ENCODE results near the gene CAAP1. TPM values are rescaled to one million over a fixed set of nuclear protein-coding genes. Genes with fewer than 3 reads are reported as not detected.
"Not testable (repeated sequence)": the region's sequence is repeated elsewhere in the genome, so short reads cannot be mapped to it uniquely, and the experiment has no call there.

The CAAP1 gene, protein sequence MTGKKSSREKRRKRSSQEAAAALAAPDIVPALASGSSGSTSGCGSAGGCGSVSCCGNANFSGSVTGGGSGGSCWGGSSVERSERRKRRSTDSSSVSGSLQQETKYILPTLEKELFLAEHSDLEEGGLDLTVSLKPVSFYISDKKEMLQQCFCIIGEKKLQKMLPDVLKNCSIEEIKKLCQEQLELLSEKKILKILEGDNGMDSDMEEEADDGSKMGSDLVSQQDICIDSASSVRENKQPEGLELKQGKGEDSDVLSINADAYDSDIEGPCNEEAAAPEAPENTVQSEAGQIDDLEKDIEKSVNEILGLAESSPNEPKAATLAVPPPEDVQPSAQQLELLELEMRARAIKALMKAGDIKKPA
- 10 to 100 TPM; 40.8 to 45.4 (median 42.4) TPM for polyA plus RNA-seq (ENCODE audit: insufficient read length in 4 of 4)

DNA sequence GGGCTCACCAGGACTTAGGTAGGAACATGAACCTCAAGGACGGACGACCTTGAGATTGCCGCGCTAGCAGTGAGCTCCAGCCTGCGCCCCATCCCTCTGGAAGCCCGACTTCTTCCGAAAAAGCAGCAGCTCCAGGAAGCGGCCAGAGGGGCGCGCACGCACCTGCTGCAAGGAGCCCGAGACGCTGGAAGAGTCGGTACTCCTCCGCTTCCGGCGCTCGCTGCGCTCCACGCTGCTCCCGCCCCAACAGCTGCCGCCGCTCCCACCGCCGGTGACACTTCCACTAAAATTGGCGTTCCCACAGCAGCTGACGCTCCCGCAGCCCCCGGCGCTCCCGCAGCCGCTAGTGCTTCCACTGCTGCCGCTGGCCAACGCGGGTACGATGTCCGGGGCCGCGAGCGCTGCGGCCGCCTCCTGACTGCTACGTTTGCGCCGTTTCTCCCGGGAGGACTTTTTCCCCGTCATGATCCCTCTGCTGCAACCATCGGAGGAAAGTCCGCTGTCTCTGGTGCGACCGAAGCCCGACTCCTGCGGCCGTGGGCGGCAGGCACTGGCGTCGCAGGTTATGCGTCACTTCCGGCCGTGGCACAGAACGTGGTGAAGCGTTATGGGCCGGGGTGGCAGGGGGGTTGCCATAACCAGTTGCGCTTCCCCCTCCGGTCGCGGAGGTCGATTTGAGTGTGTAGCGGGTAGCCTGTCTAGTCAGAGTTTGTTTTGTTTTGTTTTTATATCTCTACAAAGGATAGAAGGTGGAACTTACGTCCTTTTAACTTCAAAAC, at the start of gene CAAP1:
CAAP1 (minus strand) TSS at position 552 of the 779 bp plus-strand sequence; CDS start at position 465, 87 bp downstream.
- peak; percentile 83 to 92 (median 85) for DNase-seq (ENCODE audit: low read depth in 4 of 4, low spot score in 2 of 4)

DNA sequence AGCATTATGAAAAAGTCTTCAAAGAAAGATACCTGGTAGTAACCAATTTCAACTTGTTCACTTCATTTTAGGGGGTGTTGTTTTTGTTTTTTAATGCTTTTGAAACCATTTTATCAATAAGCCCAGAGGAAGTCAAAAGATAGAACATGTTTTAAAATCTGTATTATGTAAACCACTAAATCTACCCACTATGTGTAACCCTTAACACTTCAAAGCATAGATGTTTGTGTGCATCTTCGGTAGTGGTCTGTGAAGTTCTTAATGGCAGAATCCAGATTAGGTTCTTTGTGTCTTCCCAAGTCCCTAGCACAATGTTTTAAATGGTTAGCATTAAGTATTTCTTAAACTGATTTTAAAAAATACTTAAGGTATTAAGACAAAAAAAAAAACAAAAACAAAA, 48.2 kb upstream of the CAAP1 start:
- no peak for DNase-seq (ENCODE audit: low read depth in 4 of 4, low spot score in 2 of 4)

DNA sequence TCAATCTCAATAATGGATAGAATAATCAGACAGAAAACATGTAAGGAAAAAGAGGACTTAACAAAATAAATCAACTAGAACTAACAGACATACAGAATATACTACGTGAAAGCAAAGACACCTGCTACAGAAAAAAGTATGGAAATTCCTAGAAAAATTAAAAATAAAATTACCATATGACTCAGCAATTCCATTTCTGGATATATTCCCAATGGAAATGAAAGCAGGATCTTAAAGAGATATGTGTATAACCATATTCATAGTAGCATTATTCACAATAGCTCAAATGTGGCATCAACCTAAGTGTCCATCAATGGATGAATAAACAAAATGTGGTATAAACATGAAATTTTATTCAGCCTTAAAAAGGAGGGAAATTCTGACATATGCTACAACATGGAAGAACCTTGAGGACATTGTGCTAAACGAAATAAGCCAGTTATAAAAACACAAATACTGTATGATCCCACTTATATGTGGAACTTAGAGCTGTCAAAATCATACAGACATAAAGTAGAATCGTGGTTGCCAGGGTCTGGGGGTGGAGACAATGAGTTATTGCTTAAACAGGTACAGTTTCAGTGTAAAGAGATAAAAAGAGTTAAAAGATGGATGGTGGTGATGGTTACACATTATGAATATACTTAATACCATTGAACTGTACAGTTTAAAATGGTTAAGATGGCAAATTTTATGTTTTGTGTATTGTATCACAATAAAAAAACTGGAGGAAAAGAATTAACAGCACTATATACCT, 47.5 kb upstream of the CAAP1 start:
- DNase-seq (ENCODE audit: low read depth in 4 of 4, low spot score in 2 of 4): no peak

DNA sequence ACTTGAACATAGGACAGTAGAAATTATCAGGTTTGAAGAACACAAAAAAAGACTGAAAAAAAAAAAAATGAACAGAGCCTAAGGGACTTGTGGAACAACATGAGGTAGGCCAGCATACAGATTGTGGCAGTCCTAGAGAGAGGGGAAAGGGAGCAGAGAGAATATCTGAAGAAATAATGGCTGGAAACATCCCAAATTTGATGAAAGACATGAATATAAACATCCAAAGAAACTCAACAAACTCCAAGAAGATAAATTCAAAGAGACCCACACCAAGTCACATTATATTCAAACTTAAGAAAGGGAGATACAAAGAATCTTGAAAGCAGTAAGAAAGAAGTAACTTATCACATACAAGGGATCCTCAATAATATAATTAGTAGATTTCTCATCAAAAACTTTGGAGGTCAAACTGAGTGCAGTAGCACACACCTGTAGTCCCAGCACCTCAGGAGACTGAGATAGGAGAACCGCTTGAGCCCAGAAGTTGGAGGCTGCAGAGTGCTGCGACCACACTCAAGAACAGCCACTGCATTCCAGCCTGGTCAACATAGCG, 45.3 kb upstream of the CAAP1 start:
- no peak for DNase-seq (ENCODE audit: low read depth in 4 of 4, low spot score in 2 of 4)

DNA sequence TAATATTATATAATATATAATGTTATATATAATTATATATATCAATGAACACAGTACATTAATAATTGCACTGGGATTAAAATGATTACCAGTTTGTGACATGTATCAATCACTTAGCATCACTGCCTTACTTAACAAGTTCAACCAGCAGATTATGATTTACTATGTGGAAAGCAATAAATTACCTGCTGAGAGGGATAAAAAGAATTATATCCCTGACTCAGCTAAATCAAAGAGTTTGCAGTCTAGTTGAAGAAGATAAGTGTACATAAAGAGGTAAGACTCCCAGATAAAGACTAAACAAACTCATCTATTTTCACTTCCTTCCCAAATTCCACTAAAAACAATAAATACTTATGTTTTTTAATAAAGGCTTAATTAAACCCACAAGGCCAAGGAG, 43.2 kb upstream of the CAAP1 start:
- no peak for DNase-seq (ENCODE audit: low read depth in 4 of 4, low spot score in 2 of 4)

DNA sequence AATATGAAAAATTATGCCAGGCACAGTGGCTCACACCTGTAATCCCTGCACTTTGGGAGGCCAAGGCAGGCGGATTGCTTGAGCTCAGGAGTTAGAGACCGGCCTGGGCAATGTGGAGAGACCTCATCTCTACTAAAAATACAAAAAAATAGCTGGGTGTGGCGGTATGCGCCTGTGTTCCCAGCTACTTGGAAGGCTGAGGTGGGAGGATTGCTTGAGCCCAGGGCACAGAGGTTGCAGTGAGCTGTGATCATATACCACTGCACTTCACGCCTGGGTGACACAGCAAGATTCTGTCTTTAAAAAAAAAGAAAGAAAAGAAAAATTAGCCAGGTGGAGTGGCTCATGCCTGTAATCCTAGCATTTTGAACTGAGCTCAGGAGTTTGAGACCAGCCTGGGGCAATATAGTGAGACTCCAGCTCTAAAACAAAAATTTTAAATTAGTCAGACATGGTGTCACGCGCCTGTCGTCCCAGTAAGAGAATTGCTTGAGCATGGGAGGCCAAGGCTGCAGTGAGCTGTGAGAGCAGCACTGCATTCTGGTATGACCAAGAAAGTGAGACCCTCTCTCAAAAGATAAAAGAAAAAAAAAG, 36.4 kb upstream of the CAAP1 start:
- peak in 2 of 4 donors; percentile 0 to 2 for DNase-seq (ENCODE audit: low read depth in 4 of 4, low spot score in 2 of 4)

DNA sequence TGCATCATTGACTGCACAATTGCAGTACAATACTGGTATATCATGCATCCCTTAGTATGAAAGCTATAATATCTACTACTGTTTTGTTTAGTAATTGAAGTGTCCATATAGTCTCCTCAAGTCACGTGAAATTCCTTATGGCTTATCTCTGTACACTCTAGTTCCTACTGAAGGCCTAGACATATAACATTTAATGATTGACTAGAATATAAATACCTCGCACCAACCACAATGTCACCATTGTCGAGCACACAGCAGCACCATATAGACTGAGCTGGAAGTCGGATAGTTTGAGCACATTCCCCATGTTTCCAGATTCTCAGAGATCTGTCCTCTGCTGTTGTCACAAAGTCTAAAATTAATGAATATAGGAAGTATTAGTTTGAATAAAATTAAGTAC, 33.0 kb upstream of the CAAP1 start:
- no peak for DNase-seq (ENCODE audit: low read depth in 4 of 4, low spot score in 2 of 4)

DNA sequence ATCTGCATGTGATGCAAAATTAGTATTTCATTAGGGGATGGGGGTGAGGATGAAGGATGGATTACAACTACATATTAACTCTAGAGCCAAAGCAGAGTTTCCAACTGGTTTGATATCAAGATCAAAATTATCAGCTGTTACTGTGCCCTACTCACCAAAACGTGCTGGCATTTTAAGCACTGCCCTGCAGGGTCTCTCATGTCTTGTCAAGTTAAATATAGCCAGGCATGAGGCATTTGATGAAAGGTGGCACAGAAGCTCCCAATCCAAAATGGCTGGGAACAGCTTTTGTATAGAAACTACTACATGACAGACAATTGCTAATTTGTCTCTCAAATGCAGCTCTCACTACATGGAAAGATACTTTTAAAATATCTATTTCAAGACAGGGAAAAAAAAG, 27.1 kb upstream of the CAAP1 start:
- DNase-seq (ENCODE audit: low read depth in 4 of 4, low spot score in 2 of 4): no peak

DNA sequence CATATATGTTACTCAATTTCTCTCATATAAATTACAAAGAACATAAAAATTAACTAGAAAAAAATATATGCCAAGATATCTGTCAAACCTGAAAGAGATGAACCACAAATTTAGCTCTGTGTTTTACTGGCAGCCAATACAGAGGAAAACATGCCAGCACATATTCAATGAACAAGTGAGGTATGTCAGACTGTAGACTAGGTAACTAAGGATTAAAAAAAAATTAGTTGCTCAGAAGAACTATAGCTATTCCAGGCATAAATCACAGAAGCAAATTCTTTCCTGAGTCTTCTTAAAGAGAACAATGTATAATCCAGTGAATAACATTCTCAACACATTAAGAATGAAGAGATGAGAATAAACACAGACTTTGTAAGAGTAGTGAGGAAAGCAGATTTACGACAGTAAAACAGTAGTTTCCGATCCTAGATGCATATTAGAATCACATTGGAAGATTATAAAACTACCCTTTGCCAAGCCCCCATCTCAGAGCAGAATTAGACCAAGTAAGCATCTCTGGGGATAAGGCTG, 20.6 kb upstream of the CAAP1 start:
- no peak for DNase-seq (ENCODE audit: low read depth in 4 of 4, low spot score in 2 of 4)

DNA sequence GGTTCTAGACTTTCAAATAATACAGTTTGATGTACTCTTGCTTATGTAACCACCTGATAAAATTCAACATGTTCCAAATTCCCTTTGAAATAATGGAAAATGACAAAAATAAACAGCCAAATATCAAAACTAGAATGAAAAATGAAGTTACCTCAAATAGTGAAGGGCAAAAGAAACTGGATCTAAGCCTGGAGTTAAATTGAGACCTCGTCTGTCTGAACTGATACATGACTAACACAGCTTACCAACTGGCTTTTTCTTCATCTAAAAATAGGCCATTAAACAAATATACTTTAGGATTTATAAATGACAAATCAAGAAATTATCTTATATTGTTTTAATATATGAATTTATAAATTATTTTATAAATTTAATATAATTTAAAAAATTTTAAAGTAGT, 12.1 kb upstream of the CAAP1 start:
- no peak for DNase-seq (ENCODE audit: low read depth in 4 of 4, low spot score in 2 of 4)

DNA sequence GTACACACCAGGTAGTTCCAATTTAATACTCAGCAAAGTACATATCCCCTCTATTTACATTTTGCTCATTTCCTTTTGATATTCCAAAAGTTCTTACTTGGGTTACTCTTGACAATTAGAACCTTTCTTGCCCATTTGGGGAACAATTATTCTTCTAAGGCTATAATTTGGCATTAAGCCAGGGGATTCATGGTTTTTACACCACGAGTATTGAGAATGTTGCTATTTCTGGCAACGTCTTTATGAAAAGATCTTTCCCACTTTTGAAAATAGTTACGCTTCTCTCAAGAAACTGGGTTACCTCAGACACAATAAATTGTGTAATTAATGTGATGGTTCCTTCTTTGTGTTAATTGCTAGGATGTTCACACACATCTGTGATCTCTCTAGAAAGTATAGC, 11.5 kb upstream of the CAAP1 start:
- DNase-seq (ENCODE audit: low read depth in 4 of 4, low spot score in 2 of 4): no peak

DNA sequence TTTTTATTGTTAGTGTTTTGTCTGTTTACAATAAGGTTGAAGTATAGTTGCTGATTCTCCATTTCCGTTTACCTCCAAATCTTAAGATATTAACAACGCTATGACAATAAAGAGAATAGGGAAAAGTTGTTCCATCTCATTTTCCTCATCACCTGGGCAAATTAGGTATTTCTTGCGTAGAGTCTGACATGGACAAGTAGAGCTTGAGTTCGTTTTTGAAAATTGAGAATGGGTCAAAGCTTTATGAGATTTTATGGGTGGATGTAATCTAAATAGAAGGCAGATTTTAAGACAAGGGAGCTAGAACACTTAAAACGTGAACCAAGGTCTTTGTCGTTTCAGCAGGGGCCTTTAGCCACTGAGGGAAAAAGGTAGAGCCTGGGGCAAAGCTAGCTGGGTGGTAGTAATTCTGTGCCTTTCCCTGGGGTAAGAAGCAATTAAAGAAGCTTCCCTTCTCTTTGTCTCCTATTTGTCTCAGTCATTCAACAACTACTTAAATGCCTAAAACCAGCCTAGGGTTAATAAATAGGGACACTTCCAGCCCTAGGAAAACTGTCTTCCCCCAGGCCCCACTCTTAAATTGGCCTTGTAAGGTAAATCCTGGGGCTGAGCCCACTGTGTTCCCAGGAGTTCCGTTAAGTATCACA, 551 bp upstream of the CAAP1 start:
- no peak for DNase-seq (ENCODE audit: low read depth in 4 of 4, low spot score in 2 of 4)

DNA sequence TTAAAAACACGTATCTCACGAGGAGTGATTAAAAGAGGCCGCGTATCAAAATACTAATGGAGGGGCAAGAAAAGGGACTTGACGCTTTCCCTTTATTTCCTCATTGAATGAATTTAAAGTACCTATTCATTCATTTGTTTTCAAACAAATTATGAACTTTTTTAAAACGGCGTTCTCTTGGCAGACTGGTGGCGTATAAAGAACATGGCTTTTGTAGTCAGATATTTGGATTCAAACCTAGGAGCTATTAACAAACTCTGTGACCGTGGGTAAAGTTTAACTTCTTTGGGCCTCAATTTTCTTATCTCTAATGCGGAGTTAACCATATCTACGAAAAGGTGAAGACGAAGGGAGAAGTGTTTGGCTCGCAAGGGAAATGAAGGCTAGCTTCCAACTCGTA, 876 bp downstream of the CAAP1 start:
- DNase-seq (ENCODE audit: low read depth in 4 of 4, low spot score in 2 of 4): peak in 1 of 4 donors; percentile 25

DNA sequence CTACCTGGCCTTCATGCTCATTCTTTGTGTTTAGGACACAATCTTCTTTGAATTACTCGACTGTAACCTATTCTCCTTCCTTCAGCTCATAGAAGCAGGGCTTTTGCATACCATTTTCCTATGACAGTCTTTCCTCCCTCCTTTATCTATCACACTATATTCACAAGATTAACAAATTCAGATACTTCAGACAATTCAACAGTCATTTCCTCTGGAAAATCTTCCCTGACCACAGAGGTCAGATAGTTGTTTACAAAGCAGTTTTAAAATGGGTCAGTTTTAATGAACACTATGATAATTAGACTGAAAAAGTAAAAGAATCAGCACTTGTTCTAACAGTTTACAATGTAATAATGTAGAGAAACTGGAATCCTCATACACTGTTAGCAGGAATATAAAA, 4.3 kb downstream of the CAAP1 start:
- DNase-seq (ENCODE audit: low read depth in 4 of 4, low spot score in 2 of 4): no peak

DNA sequence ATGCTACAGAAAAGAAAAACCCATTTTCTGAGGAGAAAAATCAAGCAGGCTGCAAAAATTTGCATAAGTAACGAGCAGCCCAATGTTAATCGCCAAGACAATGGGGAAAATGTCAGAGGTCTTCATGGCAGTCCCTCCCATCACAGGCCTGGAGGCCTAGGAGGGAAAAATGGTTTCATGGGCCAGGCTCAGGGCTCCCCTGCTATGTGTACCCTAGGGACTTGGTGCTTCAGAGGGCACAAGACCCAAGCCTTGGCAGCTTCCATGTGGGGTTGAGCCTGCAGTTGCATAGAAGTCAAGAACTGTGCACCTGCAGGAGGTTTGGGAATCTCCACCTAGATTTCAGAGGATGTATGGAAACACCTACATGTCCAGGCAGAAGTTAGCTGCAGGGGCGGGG, 10.4 kb downstream of the CAAP1 start:
- no peak for DNase-seq (ENCODE audit: low read depth in 4 of 4, low spot score in 2 of 4)

DNA sequence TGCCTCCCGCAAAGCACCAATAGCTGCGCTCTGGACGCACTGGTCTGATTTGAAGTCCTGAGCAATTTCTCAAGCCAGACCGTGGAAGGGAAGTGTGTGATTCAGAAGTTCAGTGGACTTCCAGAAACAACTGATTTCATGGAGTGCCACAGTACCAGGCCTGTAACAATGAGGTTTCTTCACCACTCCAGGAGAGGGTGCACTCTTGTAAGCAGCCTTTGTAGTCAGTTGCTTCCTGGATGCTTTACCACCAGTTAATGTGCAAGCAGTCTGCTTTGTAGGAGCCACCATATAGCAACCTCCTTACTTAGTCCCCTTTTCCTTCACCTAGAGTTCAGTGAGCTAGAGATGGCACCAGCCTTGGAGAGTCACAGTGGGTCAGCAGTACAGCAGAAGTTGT, 12.3 kb downstream of the CAAP1 start:
- DNase-seq (ENCODE audit: low read depth in 4 of 4, low spot score in 2 of 4): no peak

DNA sequence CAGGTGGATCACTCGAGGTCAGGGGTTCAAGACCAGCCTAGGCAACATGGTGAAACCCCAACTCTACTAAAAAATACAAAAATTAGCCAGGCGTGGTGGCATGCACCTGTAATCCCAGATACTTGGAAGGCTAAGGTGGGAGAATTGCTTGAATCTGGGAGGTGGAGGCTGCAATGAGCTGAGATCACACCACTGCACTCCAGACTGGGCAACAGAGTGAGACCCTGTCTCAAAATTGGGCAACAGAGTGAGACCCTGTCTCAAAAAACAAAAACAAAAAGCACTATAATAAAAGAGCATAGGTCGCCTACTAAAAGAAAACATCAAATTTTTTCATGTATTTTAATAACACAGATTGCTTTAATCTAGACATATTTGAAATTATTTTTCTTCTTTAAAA, 17.4 kb downstream of the CAAP1 start:
- not testable (repeated sequence) for DNase-seq (ENCODE audit: low read depth in 4 of 4, low spot score in 2 of 4)

DNA sequence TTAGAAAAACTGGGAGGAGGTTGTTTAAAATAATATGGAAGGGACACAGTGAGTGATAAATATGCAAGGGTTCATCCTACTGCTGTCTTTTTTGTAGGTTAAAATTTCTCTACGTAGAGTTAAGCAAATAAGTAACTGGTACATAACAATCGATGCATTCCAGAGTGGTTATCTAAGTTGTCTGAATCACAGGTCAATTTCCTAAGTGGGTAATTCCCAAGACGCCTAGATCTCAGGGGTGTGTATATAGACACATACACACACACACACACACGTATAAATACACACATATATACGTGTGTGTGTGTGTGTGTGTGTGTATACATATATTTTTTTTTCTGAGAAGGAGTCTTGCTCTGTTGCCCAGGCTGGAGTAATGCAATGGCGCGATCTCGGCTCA, 22.3 kb downstream of the CAAP1 start:
- DNase-seq (ENCODE audit: low read depth in 4 of 4, low spot score in 2 of 4): no peak

DNA sequence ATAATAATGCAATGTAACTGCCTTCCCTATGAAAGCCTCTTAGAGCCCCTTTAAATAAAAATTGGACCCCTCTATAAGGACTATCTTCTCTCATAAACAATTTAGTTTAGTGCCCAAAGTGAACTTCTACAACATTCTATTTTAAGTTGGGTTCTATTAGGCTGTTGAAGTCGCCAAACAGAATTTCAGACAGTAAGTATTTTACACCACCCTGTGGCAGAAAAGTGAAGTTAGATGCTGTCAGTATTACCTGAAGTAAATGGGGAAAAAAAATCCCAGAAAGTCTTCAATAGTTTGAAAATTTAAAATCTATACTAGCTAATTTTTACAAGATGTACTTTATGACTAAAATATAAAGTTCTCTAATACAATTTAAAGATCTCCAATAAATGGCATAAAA, 29.5 kb downstream of the CAAP1 start:
- peak in 1 of 4 donors; percentile 10 for DNase-seq (ENCODE audit: low read depth in 4 of 4, low spot score in 2 of 4)

All from left renal cortex interstitium (tissue), 4 donors.